ENCODE data around the gene REXO1. TPM values are rescaled to one million over a fixed set of nuclear protein-coding genes. Genes with fewer than 3 reads are reported as not detected.

REXO1 gene
- total and polyA plus RNA-seq, 2 experiments from 2014 or later: 20.2 to 90.1 TPM

GRCh38 chr19:1830978-1831377, 17.3 kb downstream of the REXO1 start (continued):
- TF ChIP-seq, protein P1, sequence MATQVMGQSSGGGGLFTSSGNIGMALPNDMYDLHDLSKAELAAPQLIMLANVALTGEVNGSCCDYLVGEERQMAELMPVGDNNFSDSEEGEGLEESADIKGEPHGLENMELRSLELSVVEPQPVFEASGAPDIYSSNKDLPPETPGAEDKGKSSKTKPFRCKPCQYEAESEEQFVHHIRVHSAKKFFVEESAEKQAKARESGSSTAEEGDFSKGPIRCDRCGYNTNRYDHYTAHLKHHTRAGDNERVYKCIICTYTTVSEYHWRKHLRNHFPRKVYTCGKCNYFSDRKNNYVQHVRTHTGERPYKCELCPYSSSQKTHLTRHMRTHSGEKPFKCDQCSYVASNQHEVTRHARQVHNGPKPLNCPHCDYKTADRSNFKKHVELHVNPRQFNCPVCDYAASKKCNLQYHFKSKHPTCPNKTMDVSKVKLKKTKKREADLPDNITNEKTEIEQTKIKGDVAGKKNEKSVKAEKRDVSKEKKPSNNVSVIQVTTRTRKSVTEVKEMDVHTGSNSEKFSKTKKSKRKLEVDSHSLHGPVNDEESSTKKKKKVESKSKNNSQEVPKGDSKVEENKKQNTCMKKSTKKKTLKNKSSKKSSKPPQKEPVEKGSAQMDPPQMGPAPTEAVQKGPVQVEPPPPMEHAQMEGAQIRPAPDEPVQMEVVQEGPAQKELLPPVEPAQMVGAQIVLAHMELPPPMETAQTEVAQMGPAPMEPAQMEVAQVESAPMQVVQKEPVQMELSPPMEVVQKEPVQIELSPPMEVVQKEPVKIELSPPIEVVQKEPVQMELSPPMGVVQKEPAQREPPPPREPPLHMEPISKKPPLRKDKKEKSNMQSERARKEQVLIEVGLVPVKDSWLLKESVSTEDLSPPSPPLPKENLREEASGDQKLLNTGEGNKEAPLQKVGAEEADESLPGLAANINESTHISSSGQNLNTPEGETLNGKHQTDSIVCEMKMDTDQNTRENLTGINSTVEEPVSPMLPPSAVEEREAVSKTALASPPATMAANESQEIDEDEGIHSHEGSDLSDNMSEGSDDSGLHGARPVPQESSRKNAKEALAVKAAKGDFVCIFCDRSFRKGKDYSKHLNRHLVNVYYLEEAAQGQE (IDR thresholded peaks at IDR 0.05; ENCODE audit: unreplicated experiment): no peak
- TF ChIP-seq STAT1 (IDR thresholded peaks at IDR 0.05; ENCODE audit: unreplicated experiment): no peak
- TF ChIP-seq ZNF114 (CRISPR knock-in tag; IDR thresholded peaks at IDR 0.05): no peak
- TF ChIP-seq NANOG (IDR thresholded peaks at IDR 0.05; ENCODE audit: borderline replicate concordance): no peak

DNA sequence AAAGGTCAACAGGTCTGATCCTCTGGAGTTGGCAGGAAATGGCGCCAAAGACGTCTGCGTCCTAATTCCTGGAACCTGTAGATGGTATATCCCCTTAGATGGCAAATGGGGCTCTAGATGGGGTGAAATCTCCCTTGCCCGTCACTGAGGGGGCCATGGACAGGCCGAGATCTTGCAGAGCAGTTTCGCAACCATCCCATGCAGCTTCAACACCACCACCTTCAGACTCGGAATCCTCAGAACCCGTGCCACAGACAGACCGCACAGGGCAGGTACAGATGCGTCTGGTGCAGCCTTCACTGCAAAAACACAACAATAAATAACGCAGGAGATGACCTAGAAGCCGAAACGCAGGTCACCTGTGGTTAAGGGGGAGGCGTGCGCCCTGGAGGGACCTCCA, 17.7 kb downstream of the REXO1 start:
- Mint-ChIP-seq H3K27me3 (ENCODE audit: insufficient read depth, low read depth, poor library complexity) (peaks cover 10% of the 10 kb centered on the region), H3K36me3 (ENCODE audit: low read depth) (peaks cover 8% of the 10 kb centered on the region; the same call in 2 of the 3 replicates), H3K4me1 (peaks cover 6% of the 10 kb centered on the region; the same call in 2 of the 3 replicates), H3K9me3 (no peaks in the 10 kb centered on the region), H3K27ac (no peak overlapping the region), H3K4me3 (no peak overlapping the region)
- ATAC-seq: no peak
- TF ChIP-seq ZNF462 (CRISPR knock-in tag; IDR thresholded peaks at IDR 0.05) (no peak), EZH2phosphoT487 (IDR thresholded peaks at IDR 0.05; ENCODE audit: unreplicated experiment) (no peak), ZNF331 (CRISPR knock-in tag; IDR thresholded peaks at IDR 0.05; ENCODE audit: low read depth) (no peak), CREB1 (CRISPR knock-in tag; IDR thresholded peaks at IDR 0.05; ENCODE audit: low read depth) (no peak), POLR2AphosphoS5 (IDR thresholded peaks at IDR 0.05; ENCODE audit: low read depth) (no peak), NANOG (IDR thresholded peaks at IDR 0.05; ENCODE audit: borderline replicate concordance) (no peak), EZH2 (IDR thresholded peaks at IDR 0.05; ENCODE audit: low read depth, unreplicated experiment) (no peak), JUNB (IDR thresholded peaks at IDR 0.05; ENCODE audit: unreplicated experiment) (no peak), ZNF114 (CRISPR knock-in tag; IDR thresholded peaks at IDR 0.05) (no peak), ETS1 (IDR thresholded peaks at IDR 0.05) (no peak)
- no peaks in the 10 kb centered on the region for H3K27me3 ChIP-seq (ENCODE audit: insufficient read depth)
- 0 out of 2 replicates have a peak, but pooled peaks cover 4% of the 10 kb centered on the region for H3F3A ChIP-seq (replicated peaks; ENCODE audit: low read depth)
- H3K4me2 ChIP-seq: no peak overlapping the region
- no peaks in the 10 kb centered on the region for H3K36me3 ChIP-seq (ENCODE audit: insufficient read depth)
- no peak overlapping the region for H3K27ac ChIP-seq (ENCODE audit: low read depth)
- H3K4me1 ChIP-seq (ENCODE audit: insufficient read depth): no peaks in the 10 kb centered on the region
- no peak overlapping the region for H2AFZ ChIP-seq
- H3K9me2 ChIP-seq (ENCODE audit: insufficient read depth): no peaks in the 10 kb centered on the region
- DNase-seq (ENCODE audit: low spot score): no peak
- H4K20me1 ChIP-seq (replicated peaks; ENCODE audit: insufficient read depth): peaks cover 12% of the 10 kb centered on the region
- H3K4me3 ChIP-seq: no peak overlapping the region
- H3K79me2 ChIP-seq (replicated peaks; ENCODE audit: insufficient read depth): peaks cover 31% of the 10 kb centered on the region
